Measurements from ENCODE around the gene SRP72. TPM values are rescaled to one million over a fixed set of nuclear protein-coding genes. Genes with fewer than 3 reads are reported as not detected.

SRP72 gene
- total RNA-seq, 2 donors from 2014 or later = 74.4 to 79.6 TPM

DNA sequence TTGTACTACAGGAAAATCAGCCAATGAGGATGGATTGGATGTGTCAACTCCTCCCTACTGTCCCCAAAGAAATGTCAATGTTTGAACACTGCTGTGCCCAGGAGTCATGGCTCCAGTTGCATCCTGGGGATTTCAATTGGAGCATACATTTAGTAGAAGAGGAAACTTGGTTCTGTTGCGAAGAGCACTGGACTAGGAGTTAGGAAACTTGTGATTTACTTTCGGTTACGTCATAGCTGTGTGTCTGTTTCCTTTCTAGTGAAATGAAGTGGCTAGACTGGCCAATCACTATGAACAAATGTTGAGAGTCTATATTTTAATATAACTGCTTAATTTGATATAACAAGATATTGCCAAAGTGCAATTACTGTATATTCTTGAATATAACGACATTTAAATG is 73.4 kb downstream of the SRP72 start:
- no peak overlapping the region for H3K4me3 ChIP-seq
- H3K27me3 ChIP-seq = no peaks in the 10 kb centered on the region
- TF ChIP-seq, protein P1, sequence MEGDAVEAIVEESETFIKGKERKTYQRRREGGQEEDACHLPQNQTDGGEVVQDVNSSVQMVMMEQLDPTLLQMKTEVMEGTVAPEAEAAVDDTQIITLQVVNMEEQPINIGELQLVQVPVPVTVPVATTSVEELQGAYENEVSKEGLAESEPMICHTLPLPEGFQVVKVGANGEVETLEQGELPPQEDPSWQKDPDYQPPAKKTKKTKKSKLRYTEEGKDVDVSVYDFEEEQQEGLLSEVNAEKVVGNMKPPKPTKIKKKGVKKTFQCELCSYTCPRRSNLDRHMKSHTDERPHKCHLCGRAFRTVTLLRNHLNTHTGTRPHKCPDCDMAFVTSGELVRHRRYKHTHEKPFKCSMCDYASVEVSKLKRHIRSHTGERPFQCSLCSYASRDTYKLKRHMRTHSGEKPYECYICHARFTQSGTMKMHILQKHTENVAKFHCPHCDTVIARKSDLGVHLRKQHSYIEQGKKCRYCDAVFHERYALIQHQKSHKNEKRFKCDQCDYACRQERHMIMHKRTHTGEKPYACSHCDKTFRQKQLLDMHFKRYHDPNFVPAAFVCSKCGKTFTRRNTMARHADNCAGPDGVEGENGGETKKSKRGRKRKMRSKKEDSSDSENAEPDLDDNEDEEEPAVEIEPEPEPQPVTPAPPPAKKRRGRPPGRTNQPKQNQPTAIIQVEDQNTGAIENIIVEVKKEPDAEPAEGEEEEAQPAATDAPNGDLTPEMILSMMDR (IDR thresholded peaks at IDR 0.05) = no peak
- H3K9me3 ChIP-seq = no peaks in the 10 kb centered on the region
- H3K36me3 ChIP-seq = no peaks in the 10 kb centered on the region
- no peak overlapping the region for H3K9ac ChIP-seq (ENCODE audit: low read depth in 2 of 2, low read length in 2 of 2)
- no peaks in the 10 kb centered on the region for H3K4me1 ChIP-seq
- intact Hi-C loops (cut with DNase I) = loop anchor here (5.0 kb wide), 2 partner anchors 114 to 594 kb away; partner anchors contain the start of gene CEP135
- no peak for DNase-seq
- H3K27ac ChIP-seq = no peak overlapping the region

DNA sequence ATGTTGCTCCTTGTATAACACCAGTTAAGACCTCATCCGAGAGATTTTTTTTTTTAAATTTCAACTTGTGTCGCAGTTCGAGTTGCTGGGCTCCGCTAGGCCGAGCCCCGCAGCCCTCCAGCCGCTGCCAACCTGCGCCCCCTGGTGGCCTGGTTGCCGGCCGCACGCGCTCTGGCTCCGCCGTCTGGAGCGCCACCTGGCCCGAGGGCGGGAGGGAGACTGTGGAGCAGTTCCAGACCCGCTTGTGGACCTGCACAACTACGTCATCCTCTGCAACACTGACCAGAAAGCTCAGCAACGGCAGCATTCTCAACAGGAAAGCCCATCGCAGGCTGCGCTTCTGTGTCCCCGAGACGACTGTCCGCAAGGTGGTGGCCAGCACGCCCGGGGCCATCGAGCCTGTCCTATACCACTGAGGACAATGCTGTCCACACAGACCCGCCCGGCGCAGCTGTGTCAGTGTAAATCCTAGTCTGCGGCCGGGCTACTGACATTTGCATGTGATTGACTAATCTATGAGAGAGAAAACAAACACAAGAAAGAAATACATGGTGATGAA is 77.2 kb downstream of the SRP72 start:
- Histone ChIP-seq H3K27me3 (no peaks in the 10 kb centered on the region), H3K36me3 (no peaks in the 10 kb centered on the region), H3K4me3 (peak overlapping the region; percentile 4), H3K9me3 (no peaks in the 10 kb centered on the region), H3K9ac (ENCODE audit: low read depth in 2 of 2, low read length in 2 of 2) (peak overlapping the region; percentile 12 to 70), H3K4me1 (no peaks in the 10 kb centered on the region), H3K27ac (no peak overlapping the region)
- peak; percentile 86 for DNase-seq
- TF ChIP-seq, protein P1 (IDR thresholded peaks at IDR 0.05) = peak; percentile 99
- intact Hi-C loops (cut with DNase I) = loop anchor here (5.0 kb wide), 2 partner anchors 117 to 597 kb away; partner anchors contain the start of gene CEP135

DNA sequence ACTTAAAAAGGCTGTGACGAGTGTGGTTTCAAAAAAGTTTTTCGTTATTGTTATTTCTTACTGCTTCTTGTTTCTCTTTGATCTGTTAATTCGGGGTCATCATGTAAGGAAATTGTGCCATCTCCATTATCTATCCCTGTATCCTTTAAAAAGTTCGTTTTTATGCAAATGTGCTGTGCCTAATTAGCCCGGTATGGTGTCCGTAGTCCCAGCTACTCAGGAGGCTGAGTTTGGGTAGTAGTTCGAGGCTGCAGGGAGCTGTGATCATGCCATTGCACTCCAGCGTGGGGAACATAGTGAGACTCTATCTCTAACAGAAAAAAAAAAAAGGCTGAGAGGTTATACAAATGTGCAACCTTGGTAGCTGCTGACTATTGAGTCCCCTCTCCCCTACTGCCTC is 83.2 kb downstream of the SRP72 start:
- H3K9ac ChIP-seq (ENCODE audit: low read depth in 2 of 2, low read length in 2 of 2) = no peak overlapping the region
- no peak overlapping the region for H3K4me3 ChIP-seq
- H3K36me3 ChIP-seq = no peaks in the 10 kb centered on the region
- no peak overlapping the region for H3K27ac ChIP-seq
- DNase-seq = no peak
- TF ChIP-seq, protein P1 (IDR thresholded peaks at IDR 0.05) = no peak
- H3K9me3 ChIP-seq = no peaks in the 10 kb centered on the region
- no peaks in the 10 kb centered on the region for H3K27me3 ChIP-seq
- intact Hi-C loops (cut with DNase I) = no loop called here
- H3K4me1 ChIP-seq = no peaks in the 10 kb centered on the region

DNA sequence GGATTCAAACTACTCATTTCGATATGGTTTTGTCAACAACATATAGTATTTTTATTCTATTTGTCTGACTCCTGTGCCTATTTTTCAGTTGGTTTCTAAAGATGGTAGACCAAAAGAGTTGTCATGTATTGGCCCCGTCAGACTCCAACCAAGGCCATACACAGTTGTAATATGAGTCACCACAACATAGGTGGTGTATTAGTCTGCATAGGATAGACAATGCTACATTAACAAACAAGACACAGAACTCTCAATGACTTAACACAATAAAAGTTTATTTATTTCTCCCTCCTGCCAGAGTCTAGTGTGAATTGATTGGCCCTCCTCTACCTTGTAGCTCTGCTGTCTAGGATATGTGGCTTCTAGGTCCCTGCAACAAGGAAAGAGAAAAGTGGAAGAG is 84.1 kb downstream of the SRP72 start:
- intact Hi-C loops (cut with DNase I) = no loop called here
- TF ChIP-seq, protein P1 (IDR thresholded peaks at IDR 0.05) = no peak

DNA sequence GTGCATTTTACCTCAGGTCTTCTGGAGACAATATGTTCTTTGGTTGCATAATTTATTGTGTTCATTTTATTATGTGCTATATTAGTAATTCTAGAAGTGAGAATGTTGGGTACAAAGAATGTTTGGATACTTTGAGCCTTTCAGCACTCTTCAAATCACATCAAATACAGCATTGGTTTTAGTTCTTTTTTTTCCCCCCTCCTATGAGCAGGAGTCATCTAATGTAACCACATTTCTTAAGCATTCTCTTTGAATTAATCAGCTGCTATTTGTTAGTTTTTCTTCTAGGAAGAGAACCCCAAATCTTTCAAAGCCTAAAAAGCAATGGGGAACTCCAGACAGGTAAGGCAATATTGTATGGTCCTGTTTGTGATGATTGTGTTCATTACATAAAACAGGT is 84.9 kb downstream of the SRP72 start:
- Histone ChIP-seq H3K9ac (ENCODE audit: low read depth in 2 of 2, low read length in 2 of 2) (no peak overlapping the region), H3K36me3 (no peaks in the 10 kb centered on the region), H3K9me3 (no peaks in the 10 kb centered on the region), H3K27me3 (no peaks in the 10 kb centered on the region), H3K4me1 (no peaks in the 10 kb centered on the region), H3K27ac (no peak overlapping the region), H3K4me3 (no peak overlapping the region)
- no peak for DNase-seq
- intact Hi-C loops (cut with DNase I) = no loop called here
- TF ChIP-seq, protein P1 (IDR thresholded peaks at IDR 0.05) = no peak

More for the DNA sequence above, 84.1 kb downstream of the SRP72 start:
- Histone ChIP-seq H3K27me3 (no peaks in the 10 kb centered on the region), H3K4me3 (no peak overlapping the region), H3K4me1 (no peaks in the 10 kb centered on the region), H3K9ac (ENCODE audit: low read depth in 2 of 2, low read length in 2 of 2) (no peak overlapping the region), H3K36me3 (no peaks in the 10 kb centered on the region), H3K9me3 (no peaks in the 10 kb centered on the region), H3K27ac (no peak overlapping the region)
- DNase-seq = no peak

Other genes starting within 250 kb of the SRP72 start
- 1 to 10 TPM; 7.4 to 7.8 TPM for gene AASDH, start 80.1 kb upstream of the SRP72 start, total RNA-seq
- 10 to 100 TPM in 1 of 2 donors, 1 to 10 TPM in 1; 7.4 to 15.3 TPM for gene PPAT, start 32.0 kb upstream of the SRP72 start, total RNA-seq
- 100 to 1,000 TPM in 1 of 2 donors, 10 to 100 TPM in 1; 55.3 to 138 TPM for gene PAICS, start 31.4 kb upstream of the SRP72 start, total RNA-seq
- gene ARL9, start 38.2 kb downstream of the SRP72 start, total RNA-seq = under 1 TPM; 0.17 to 0.29 TPM
- gene HOPX, start 213.7 kb downstream of the SRP72 start, total RNA-seq = 1 to 10 TPM; 1.5 to 5.7 TPM

Measured in colonic mucosa (tissue), 4 donors.